ENCODE data around the gene PTPRD. TPM values are rescaled to one million over a fixed set of nuclear protein-coding genes. Genes with fewer than 3 reads are reported as not detected.
A peak's percentile ranks its signal among the peaks of the same experiment; 100 is the strongest.

PTPRD gene
- total RNA-seq, 1 experiment from 2014 or later = 32.5 TPM

DNA sequence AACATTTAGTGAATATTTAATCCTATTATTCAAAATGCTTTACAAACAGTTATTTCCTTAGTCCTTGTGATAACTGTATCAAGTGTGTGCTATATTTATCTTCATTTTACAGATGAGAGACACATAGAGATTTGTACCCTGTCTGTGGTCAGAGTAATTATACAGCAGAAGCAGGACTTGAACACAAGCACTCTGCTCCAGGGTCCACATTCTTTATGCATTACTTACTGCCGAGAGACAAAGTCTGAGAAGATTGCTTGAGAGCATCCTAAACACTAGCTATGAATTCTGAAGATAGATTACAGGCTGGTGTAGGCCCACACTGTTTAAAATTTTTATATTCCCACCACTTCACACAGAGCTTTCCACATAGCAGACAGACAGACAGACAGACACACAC, 1887.2 kb downstream of the PTPRD start:
- Mint-ChIP-seq H3K27ac (peak overlapping the region in 1 of 3 experiments; percentile 19; a peak in 2 of 7 replicates), H3K4me1 (peaks cover 9 to 14% of the 10 kb centered on the region in 2 experiments), H3K36me3 (ENCODE audit: insufficient read depth in 1 of 3, low read depth in 3 of 3) (no peaks in the 10 kb centered on the region), H3K4me3 (no peak overlapping the region), H3K27me3 (ENCODE audit: low read depth) (no peaks in the 10 kb centered on the region), H3K9me3 (no peaks in the 10 kb centered on the region)
- no peaks in the 10 kb centered on the region for H3K27me3 ChIP-seq (ENCODE audit: insufficient read depth, low read length)
- no peak overlapping the region for H2BK15ac ChIP-seq (ENCODE audit: low read depth, low read length)
- no peaks in the 10 kb centered on the region for H3K79me1 ChIP-seq (ENCODE audit: insufficient read depth, low read depth, low read length, poor library complexity, severe bottlenecking)
- H3K18ac ChIP-seq (ENCODE audit: insufficient read length, low read depth, low read length) = no peak overlapping the region
- H2BK5ac ChIP-seq (ENCODE audit: insufficient read length, low read length) = no peak overlapping the region
- no peak for TF ChIP-seq CTCF (conservative IDR thresholded peaks at IDR 0.05)
- H2BK120ac ChIP-seq (ENCODE audit: low read depth, low read length, poor library complexity, severe bottlenecking) = no peak overlapping the region
- no CpG with 5 or more reads among the region's 1 CpG for WGBS (ENCODE audit: extremely low coverage, insufficient read length, low lambda C conversion rate)
- H3K56ac ChIP-seq (ENCODE audit: insufficient read length, low read depth, low read length) = no peak overlapping the region
- no peak overlapping the region for H3K4me2 ChIP-seq (ENCODE audit: insufficient read depth, insufficient read length, low read length)
- H2BK20ac ChIP-seq (ENCODE audit: low read depth, low read length, poor library complexity, severe bottlenecking) = no peak overlapping the region
- no peaks in the 10 kb centered on the region for H4K20me1 ChIP-seq (ENCODE audit: control insufficient read depth, insufficient read depth, insufficient read length)
- H4K5ac ChIP-seq (ENCODE audit: insufficient read length, low read depth, low read length) = no peak overlapping the region
- H4K8ac ChIP-seq (replicated peaks; ENCODE audit: insufficient read length, low read depth, low read length) = no peak overlapping the region
- no peak overlapping the region for H3K9ac ChIP-seq (ENCODE audit: extremely low read depth, insufficient read length, low read length)
- H3K14ac ChIP-seq (ENCODE audit: insufficient read depth, low read length) = no peak overlapping the region
- no peaks in the 10 kb centered on the region for H3K23me2 ChIP-seq (ENCODE audit: insufficient read length, low read depth, low read length, poor library complexity, severe bottlenecking)
- no peak overlapping the region for H3K27ac ChIP-seq (ENCODE audit: insufficient read length, low read depth, low read length)
- DNase-seq = no peak
- no peaks in the 10 kb centered on the region for H3K9me3 ChIP-seq (ENCODE audit: control insufficient read depth, low read depth, low read length)
- H3K4me1 ChIP-seq (ENCODE audit: insufficient read depth, low read length) = peaks cover under 1% of the 10 kb centered on the region; the same call in 1 of the 2 replicates
- no peaks in the 10 kb centered on the region for H3K79me2 ChIP-seq (ENCODE audit: insufficient read depth, low read length)
- no peak overlapping the region for H3K23ac ChIP-seq (ENCODE audit: insufficient read length, low read depth, low read length)
- H4K91ac ChIP-seq (ENCODE audit: insufficient read length, low read depth, low read length) = no peak overlapping the region
- no peak overlapping the region for H2BK12ac ChIP-seq (ENCODE audit: insufficient read length, low read depth, low read length)
- H3K4ac ChIP-seq (ENCODE audit: low read depth, low read length) = no peak overlapping the region
- H2AK5ac ChIP-seq (ENCODE audit: insufficient read length, low read length) = no peak overlapping the region
- no peak overlapping the region for H2AFZ ChIP-seq (ENCODE audit: low read length)
- no peak overlapping the region for H3T11ph ChIP-seq (ENCODE audit: low read length)

Data from H9 (cell line).